ENCODE measurements around the gene TAF3.
A peak's percentile ranks its signal among the peaks of the same experiment; 100 is the strongest.
"Not testable (repeated sequence)": the region's sequence is repeated elsewhere in the genome, so short reads cannot be mapped to it uniquely, and the experiment has no call there.

The TAF3 gene

GRCh38 chr10:8026349-8027259, 208.3 kb downstream of the TAF3 start:
- Histone ChIP-seq H3K9ac (ENCODE audit: insufficient read length, low read depth) (no peak overlapping the region), H3K4me3 (ENCODE audit: insufficient read length, low read depth) (no peak overlapping the region), H3K9me3 (ENCODE audit: insufficient read depth, low read length) (no peaks in the 10 kb centered on the region), H3K27me3 (ENCODE audit: insufficient read depth, insufficient read length) (peaks cover 11% of the 10 kb centered on the region), H3K36me3 (ENCODE audit: insufficient read depth, insufficient read length, low read length) (no peaks in the 10 kb centered on the region), H3K4me1 (ENCODE audit: insufficient read depth, insufficient read length) (no peaks in the 10 kb centered on the region)
- TF ChIP-seq SUZ12 (IDR thresholded peaks at IDR 0.05; ENCODE audit: extremely low read depth, insufficient read depth, insufficient read length) = no peak
- TF ChIP-seq YY1 (IDR thresholded peaks at IDR 0.05; ENCODE audit: insufficient read depth, insufficient read length) = no peak
- TF ChIP-seq ZNF274 (IDR thresholded peaks at IDR 0.05; ENCODE audit: low read depth, low read length) = no peak
- DNase-seq (ENCODE audit: low read depth, low spot score) = no peak

GRCh38 chr10:8031211-8031610, 212.9 kb downstream of the TAF3 start:
- H3K4me1 ChIP-seq (ENCODE audit: insufficient read depth, insufficient read length); DNase-seq (ENCODE audit: low read depth, low spot score); H3K9me3 ChIP-seq (ENCODE audit: insufficient read depth, low read length); H3K9ac ChIP-seq (ENCODE audit: insufficient read length, low read depth); H3K4me3 ChIP-seq (ENCODE audit: insufficient read length, low read depth); H3K36me3 ChIP-seq (ENCODE audit: insufficient read depth, insufficient read length, low read length): not testable (repeated sequence)
- peaks cover 57% of the 10 kb centered on the region for H3K27me3 ChIP-seq (ENCODE audit: insufficient read depth, insufficient read length)

- Histone ChIP-seq H3K36me3 (ENCODE audit: insufficient read depth, insufficient read length, low read length) (no peaks in the 10 kb centered on the region), H3K9ac (ENCODE audit: insufficient read length, low read depth) (no peak overlapping the region), H3K9me3 (ENCODE audit: insufficient read depth, low read length) (no peaks in the 10 kb centered on the region), H3K4me3 (ENCODE audit: insufficient read length, low read depth) (no peak overlapping the region), H3K4me1 (ENCODE audit: insufficient read depth, insufficient read length) (no peaks in the 10 kb centered on the region), H3K27me3 (ENCODE audit: insufficient read depth, insufficient read length) (peaks cover 70% of the 10 kb centered on the region)
- no peak for DNase-seq (ENCODE audit: low read depth, low spot score)
- no peak for TF ChIP-seq SUZ12 (IDR thresholded peaks at IDR 0.05; ENCODE audit: extremely low read depth, insufficient read depth, insufficient read length)
These were observed 214.3 kb downstream of the TAF3 start for GRCh38 chr10:8032558-8032957.

GRCh38 chr10:8033812-8034465, 215.6 kb downstream of the TAF3 start:
- Histone ChIP-seq H3K9me3 (ENCODE audit: insufficient read depth, low read length) (no peaks in the 10 kb centered on the region), H3K9ac (ENCODE audit: insufficient read length, low read depth) (peak overlapping the region; percentile 10), H3K4me3 (ENCODE audit: insufficient read length, low read depth) (peak overlapping the region; percentile 18), H3K4me1 (ENCODE audit: insufficient read depth, insufficient read length) (no peaks in the 10 kb centered on the region), H3K27me3 (ENCODE audit: insufficient read depth, insufficient read length) (peaks cover 83% of the 10 kb centered on the region), H3K36me3 (ENCODE audit: insufficient read depth, insufficient read length, low read length) (no peaks in the 10 kb centered on the region)
- DNase-seq (ENCODE audit: low read depth, low spot score) = no peak
- TF ChIP-seq ZNF274 (IDR thresholded peaks at IDR 0.05; ENCODE audit: low read depth, low read length) (no peak), YY1 (IDR thresholded peaks at IDR 0.05; ENCODE audit: insufficient read depth, insufficient read length) (no peak), SUZ12 (IDR thresholded peaks at IDR 0.05; ENCODE audit: extremely low read depth, insufficient read depth, insufficient read length) (no peak)

GRCh38 chr10:8034466-8035005, 216.2 kb downstream of the TAF3 start:
- no peaks in the 10 kb centered on the region for H3K4me1 ChIP-seq (ENCODE audit: insufficient read depth, insufficient read length)
- peak overlapping the region; percentile 18 for H3K4me3 ChIP-seq (ENCODE audit: insufficient read length, low read depth)
- TF ChIP-seq ZNF274 (IDR thresholded peaks at IDR 0.05; ENCODE audit: low read depth, low read length) = no peak
- no peak for TF ChIP-seq YY1 (IDR thresholded peaks at IDR 0.05; ENCODE audit: insufficient read depth, insufficient read length)
- TF ChIP-seq SUZ12 (IDR thresholded peaks at IDR 0.05; ENCODE audit: extremely low read depth, insufficient read depth, insufficient read length) = no peak
- H3K27me3 ChIP-seq (ENCODE audit: insufficient read depth, insufficient read length) = peaks cover 89% of the 10 kb centered on the region
- no peak overlapping the region for H3K9ac ChIP-seq (ENCODE audit: insufficient read length, low read depth)
- no peaks in the 10 kb centered on the region for H3K9me3 ChIP-seq (ENCODE audit: insufficient read depth, low read length)
- H3K36me3 ChIP-seq (ENCODE audit: insufficient read depth, insufficient read length, low read length) = no peaks in the 10 kb centered on the region
- DNase-seq (ENCODE audit: low read depth, low spot score) = no peak

GRCh38 chr10:8035006-8035640, 216.8 kb downstream of the TAF3 start:
- Histone ChIP-seq H3K9ac (ENCODE audit: insufficient read length, low read depth) (no peak overlapping the region), H3K36me3 (ENCODE audit: insufficient read depth, insufficient read length, low read length) (no peaks in the 10 kb centered on the region), H3K4me3 (ENCODE audit: insufficient read length, low read depth) (no peak overlapping the region), H3K9me3 (ENCODE audit: insufficient read depth, low read length) (no peaks in the 10 kb centered on the region), H3K4me1 (ENCODE audit: insufficient read depth, insufficient read length) (no peaks in the 10 kb centered on the region), H3K27me3 (ENCODE audit: insufficient read depth, insufficient read length) (peaks cover 95% of the 10 kb centered on the region)
- DNase-seq (ENCODE audit: low read depth, low spot score) = no peak
- TF ChIP-seq YY1 (IDR thresholded peaks at IDR 0.05; ENCODE audit: insufficient read depth, insufficient read length) (no peak), ZNF274 (IDR thresholded peaks at IDR 0.05; ENCODE audit: low read depth, low read length) (no peak), SUZ12 (IDR thresholded peaks at IDR 0.05; ENCODE audit: extremely low read depth, insufficient read depth, insufficient read length) (peak; percentile 89)

All from NT2/D1 (cell line).